ENCODE data around the gene FRRS1L.

Gene FRRS1L

GRCh38 chr9:109100543-109101201 is 66.4 kb downstream of the FRRS1L start:
- H3K9ac ChIP-seq (ENCODE audit: low read length), result no peak overlapping the region
- H3K27me3 ChIP-seq (ENCODE audit: control insufficient read depth, insufficient read depth, low read length), result no peaks in the 10 kb centered on the region
- peaks cover 23% of the 10 kb centered on the region for H3K4me1 ChIP-seq (ENCODE audit: control insufficient read depth, insufficient read depth, low read length)
- H3K27ac ChIP-seq (ENCODE audit: low read depth, low read length), result no peak overlapping the region
- H3K36me3 ChIP-seq (ENCODE audit: control insufficient read depth, insufficient read depth, low read length), result peaks cover 32% of the 10 kb centered on the region
- H3K9me3 ChIP-seq (ENCODE audit: control insufficient read depth, insufficient read depth, low read depth, low read length), result no peaks in the 10 kb centered on the region
- no peak overlapping the region for H3K4me3 ChIP-seq (ENCODE audit: low read depth, low read length)

- no peak overlapping the region for H3K27ac ChIP-seq (ENCODE audit: low read depth, low read length)
- H3K9ac ChIP-seq (ENCODE audit: low read length), result no peak overlapping the region
- no peaks in the 10 kb centered on the region for H3K9me3 ChIP-seq (ENCODE audit: control insufficient read depth, insufficient read depth, low read depth, low read length)
- H3K27me3 ChIP-seq (ENCODE audit: control insufficient read depth, insufficient read depth, low read length), result no peaks in the 10 kb centered on the region
- H3K36me3 ChIP-seq (ENCODE audit: control insufficient read depth, insufficient read depth, low read length), result peaks cover 34% of the 10 kb centered on the region
- peaks cover 26% of the 10 kb centered on the region for H3K4me1 ChIP-seq (ENCODE audit: control insufficient read depth, insufficient read depth, low read length)
- H3K4me3 ChIP-seq (ENCODE audit: low read depth, low read length), result no peak overlapping the region
Observed at GRCh38 chr9:109098960-109099308, 68.1 kb downstream of the FRRS1L start.

GRCh38 chr9:109098171-109098959 is 68.7 kb downstream of the FRRS1L start:
- no peak overlapping the region for H3K9ac ChIP-seq (ENCODE audit: low read length)
- no peak overlapping the region for H3K4me3 ChIP-seq (ENCODE audit: low read depth, low read length)
- H3K27ac ChIP-seq (ENCODE audit: low read depth, low read length), result peak overlapping the region; percentile 7; the same call in 1 of the 2 replicates
- H3K36me3 ChIP-seq (ENCODE audit: control insufficient read depth, insufficient read depth, low read length), result peaks cover 35% of the 10 kb centered on the region
- peaks cover 26% of the 10 kb centered on the region for H3K4me1 ChIP-seq (ENCODE audit: control insufficient read depth, insufficient read depth, low read length)
- no peaks in the 10 kb centered on the region for H3K27me3 ChIP-seq (ENCODE audit: control insufficient read depth, insufficient read depth, low read length)
- H3K9me3 ChIP-seq (ENCODE audit: control insufficient read depth, insufficient read depth, low read depth, low read length), result no peaks in the 10 kb centered on the region

GRCh38 chr9:109097146-109097545 is 69.9 kb downstream of the FRRS1L start:
- H3K27me3 ChIP-seq (ENCODE audit: control insufficient read depth, insufficient read depth, low read length), result no peaks in the 10 kb centered on the region
- H3K27ac ChIP-seq (ENCODE audit: low read depth, low read length), result no peak overlapping the region
- H3K9me3 ChIP-seq (ENCODE audit: control insufficient read depth, insufficient read depth, low read depth, low read length), result no peaks in the 10 kb centered on the region
- H3K4me1 ChIP-seq (ENCODE audit: control insufficient read depth, insufficient read depth, low read length), result peaks cover 26% of the 10 kb centered on the region
- H3K4me3 ChIP-seq (ENCODE audit: low read depth, low read length), result no peak overlapping the region
- peaks cover 40% of the 10 kb centered on the region for H3K36me3 ChIP-seq (ENCODE audit: control insufficient read depth, insufficient read depth, low read length)
- no peak overlapping the region for H3K9ac ChIP-seq (ENCODE audit: low read length)

GRCh38 chr9:109095321-109095720 is 71.7 kb downstream of the FRRS1L start:
- no peak overlapping the region for H3K27ac ChIP-seq (ENCODE audit: low read depth, low read length)
- H3K9me3 ChIP-seq (ENCODE audit: control insufficient read depth, insufficient read depth, low read depth, low read length), result no peaks in the 10 kb centered on the region
- peaks cover 48% of the 10 kb centered on the region for H3K36me3 ChIP-seq (ENCODE audit: control insufficient read depth, insufficient read depth, low read length)
- H3K27me3 ChIP-seq (ENCODE audit: control insufficient read depth, insufficient read depth, low read length), result no peaks in the 10 kb centered on the region
- no peak overlapping the region for H3K9ac ChIP-seq (ENCODE audit: low read length)
- H3K4me1 ChIP-seq (ENCODE audit: control insufficient read depth, insufficient read depth, low read length), result peaks cover 26% of the 10 kb centered on the region
- H3K4me3 ChIP-seq (ENCODE audit: low read depth, low read length), result no peak overlapping the region

- peaks cover 51% of the 10 kb centered on the region for H3K36me3 ChIP-seq (ENCODE audit: control insufficient read depth, insufficient read depth, low read length)
- no peak overlapping the region for H3K4me3 ChIP-seq (ENCODE audit: low read depth, low read length)
- no peaks in the 10 kb centered on the region for H3K9me3 ChIP-seq (ENCODE audit: control insufficient read depth, insufficient read depth, low read depth, low read length)
- no peak overlapping the region for H3K9ac ChIP-seq (ENCODE audit: low read length)
- H3K4me1 ChIP-seq (ENCODE audit: control insufficient read depth, insufficient read depth, low read length), result peaks cover 18% of the 10 kb centered on the region
- H3K27me3 ChIP-seq (ENCODE audit: control insufficient read depth, insufficient read depth, low read length), result no peaks in the 10 kb centered on the region
- H3K27ac ChIP-seq (ENCODE audit: low read depth, low read length), result no peak overlapping the region
Observed at GRCh38 chr9:109094268-109094667, 72.8 kb downstream of the FRRS1L start.

GRCh38 chr9:109092587-109092986 is 74.5 kb downstream of the FRRS1L start:
- H3K27ac ChIP-seq (ENCODE audit: low read depth, low read length), result peak overlapping the region; percentile 45; the same call in 1 of the 2 replicates
- 0 out of 2 replicates have a peak, but pooled peaks cover 3% of the 10 kb centered on the region for H3K4me1 ChIP-seq (ENCODE audit: control insufficient read depth, insufficient read depth, low read length)
- H3K9ac ChIP-seq (ENCODE audit: low read length), result no peak overlapping the region
- H3K36me3 ChIP-seq (ENCODE audit: control insufficient read depth, insufficient read depth, low read length), result peaks cover 68% of the 10 kb centered on the region
- H3K27me3 ChIP-seq (ENCODE audit: control insufficient read depth, insufficient read depth, low read length), result no peaks in the 10 kb centered on the region
- H3K4me3 ChIP-seq (ENCODE audit: low read depth, low read length), result no peak overlapping the region
- H3K9me3 ChIP-seq (ENCODE audit: control insufficient read depth, insufficient read depth, low read depth, low read length), result no peaks in the 10 kb centered on the region

GRCh38 chr9:109092051-109092580 is 74.9 kb downstream of the FRRS1L start:
- no peak overlapping the region for H3K9ac ChIP-seq (ENCODE audit: low read length)
- H3K4me3 ChIP-seq (ENCODE audit: low read depth, low read length), result no peak overlapping the region
- H3K27ac ChIP-seq (ENCODE audit: low read depth, low read length), result no peak overlapping the region
- peaks cover 72% of the 10 kb centered on the region for H3K36me3 ChIP-seq (ENCODE audit: control insufficient read depth, insufficient read depth, low read length)
- 0 out of 2 replicates have a peak, but pooled peaks cover 3% of the 10 kb centered on the region for H3K4me1 ChIP-seq (ENCODE audit: control insufficient read depth, insufficient read depth, low read length)
- no peaks in the 10 kb centered on the region for H3K9me3 ChIP-seq (ENCODE audit: control insufficient read depth, insufficient read depth, low read depth, low read length)
- no peaks in the 10 kb centered on the region for H3K27me3 ChIP-seq (ENCODE audit: control insufficient read depth, insufficient read depth, low read length)

- H3K36me3 ChIP-seq (ENCODE audit: control insufficient read depth, insufficient read depth, low read length), result peaks cover 79% of the 10 kb centered on the region
- no peaks in the 10 kb centered on the region for H3K9me3 ChIP-seq (ENCODE audit: control insufficient read depth, insufficient read depth, low read depth, low read length)
Observed at GRCh38 chr9:109088221-109088620, 78.8 kb downstream of the FRRS1L start.

GRCh38 chr9:109087795-109088194 is 79.3 kb downstream of the FRRS1L start:
- Histone ChIP-seq H3K4me1 (ENCODE audit: control insufficient read depth, insufficient read depth, low read length) (no peaks in the 10 kb centered on the region), H3K36me3 (ENCODE audit: control insufficient read depth, insufficient read depth, low read length) (peaks cover 75% of the 10 kb centered on the region), H3K9me3 (ENCODE audit: control insufficient read depth, insufficient read depth, low read depth, low read length) (no peaks in the 10 kb centered on the region), H3K27ac (ENCODE audit: low read depth, low read length) (no peak overlapping the region), H3K4me3 (ENCODE audit: low read depth, low read length) (no peak overlapping the region), H3K9ac (ENCODE audit: low read length) (no peak overlapping the region), H3K27me3 (ENCODE audit: control insufficient read depth, insufficient read depth, low read length) (no peaks in the 10 kb centered on the region)

More at GRCh38 chr9:109088221-109088620, 78.8 kb downstream of the FRRS1L start:
- no peak overlapping the region for H3K27ac ChIP-seq (ENCODE audit: low read depth, low read length)
- no peak overlapping the region for H3K9ac ChIP-seq (ENCODE audit: low read length)
- H3K27me3 ChIP-seq (ENCODE audit: control insufficient read depth, insufficient read depth, low read length), result no peaks in the 10 kb centered on the region
- H3K4me3 ChIP-seq (ENCODE audit: low read depth, low read length), result no peak overlapping the region
- no peaks in the 10 kb centered on the region for H3K4me1 ChIP-seq (ENCODE audit: control insufficient read depth, insufficient read depth, low read length)

GRCh38 chr9:109086221-109086620 is 80.8 kb downstream of the FRRS1L start:
- no peak overlapping the region for H3K4me3 ChIP-seq (ENCODE audit: low read depth, low read length)
- no peaks in the 10 kb centered on the region for H3K4me1 ChIP-seq (ENCODE audit: control insufficient read depth, insufficient read depth, low read length)
- peaks cover 73% of the 10 kb centered on the region for H3K36me3 ChIP-seq (ENCODE audit: control insufficient read depth, insufficient read depth, low read length)
- no peaks in the 10 kb centered on the region for H3K9me3 ChIP-seq (ENCODE audit: control insufficient read depth, insufficient read depth, low read depth, low read length)
- H3K9ac ChIP-seq (ENCODE audit: low read length), result no peak overlapping the region
- no peaks in the 10 kb centered on the region for H3K27me3 ChIP-seq (ENCODE audit: control insufficient read depth, insufficient read depth, low read length)
- no peak overlapping the region for H3K27ac ChIP-seq (ENCODE audit: low read depth, low read length)

All from HUES6 (cell line).